Fibroblast of pulmonary artery (primary cell): ENCODE data around the gene ELL.
A peak's percentile ranks its signal among the peaks of the same experiment; 100 is the strongest.

Experiments used
- DNase-seq: peaks from one replicate; pipeline ENCODE4 v3.0.0-alpha.2; 2010; ENCODE audit warnings: low read depth
- H3K4me3 ChIP-seq: replicated peaks from 2 replicates; pipeline ENCODE4 v1.5.1; 2011; ENCODE audit warnings: low read depth, mild to moderate bottlenecking, control low read depth, low read length, moderate library complexity
- CTCF ChIP-seq: IDR thresholded peaks from 2 replicates; pipeline ENCODE4 v1.5.1; 2011; ENCODE audit warnings: mild to moderate bottlenecking, control low read depth, low read length, inconsistent platforms; ENCODE audit errors: missing control alignments

The ELL gene

GRCh38 chr19:18520848-18521691, 800 bp downstream of the ELL start:
- no peak for DNase-seq
- no peak for TF ChIP-seq CTCF
- H3K4me3 ChIP-seq: peak overlapping the region; percentile 97

GRCh38 chr19:18519962-18520847, 1.7 kb downstream of the ELL start:
- DNase-seq: peak; percentile 83
- peak overlapping the region; percentile 97 for H3K4me3 ChIP-seq

DNA sequence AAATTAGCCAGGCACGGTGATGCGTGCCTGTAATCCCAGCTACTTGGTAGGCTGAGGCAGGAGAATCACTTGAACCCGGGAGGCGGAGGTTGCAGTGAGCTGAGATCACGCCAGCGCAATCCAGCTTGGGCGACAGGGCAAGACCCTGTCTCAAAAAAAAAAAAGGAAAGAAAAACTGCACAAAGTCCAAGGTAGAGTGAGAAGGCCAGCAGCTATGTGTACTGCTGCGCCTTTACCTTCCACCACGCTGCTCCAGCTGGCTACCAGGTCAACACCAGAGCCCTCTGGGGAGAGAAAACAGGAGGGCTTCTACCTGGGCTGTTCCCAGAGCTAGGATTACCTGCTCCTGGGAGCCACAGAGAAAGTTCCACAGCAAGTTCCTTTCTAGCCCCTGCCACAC, 3.2 kb downstream of the ELL start:
- H3K4me3 ChIP-seq: no peak overlapping the region

More at GRCh38 chr19:18519962-18520847, 1.7 kb downstream of the ELL start:
- peak; percentile 64 for TF ChIP-seq CTCF

GRCh38 chr19:18517606-18518005, 4.3 kb downstream of the ELL start:
- no peak for TF ChIP-seq CTCF
- H3K4me3 ChIP-seq: no peak overlapping the region
- DNase-seq: no peak

More for the DNA sequence above, 3.2 kb downstream of the ELL start:
- DNase-seq: no peak
- TF ChIP-seq CTCF: no peak

GRCh38 chr19:18515959-18516358, 5.9 kb downstream of the ELL start:
- H3K4me3 ChIP-seq: no peak overlapping the region
- DNase-seq: no peak
- TF ChIP-seq CTCF: no peak

- H3K4me3 ChIP-seq: no peak overlapping the region
- peak; percentile 90 for DNase-seq
- TF ChIP-seq CTCF: no peak
These were observed 6.8 kb downstream of the ELL start for GRCh38 chr19:18514800-18515682.
